ENCODE results near the gene PDGFC.
"Not testable (repeated sequence)": the region's sequence is repeated elsewhere in the genome, so short reads cannot be mapped to it uniquely, and the experiment has no call there.

The PDGFC gene

GRCh38 chr4:156866088-156866487 lies 105.5 kb downstream of the PDGFC start:
- H3K36me3 ChIP-seq (ENCODE audit: insufficient read depth, low read depth, low read length), result not testable (repeated sequence)

GRCh38 chr4:156865451-156865850 lies 106.1 kb downstream of the PDGFC start:
- no peaks in the 10 kb centered on the region for H3K4me1 ChIP-seq (ENCODE audit: insufficient read depth, low read length)
- no peak overlapping the region for H3K27ac ChIP-seq (ENCODE audit: low read length)
- H3K4me3 ChIP-seq (ENCODE audit: low read length), result no peak overlapping the region
- no peaks in the 10 kb centered on the region for H3K9me3 ChIP-seq (ENCODE audit: insufficient read depth, low read depth, low read length)
- no peaks in the 10 kb centered on the region for H3K27me3 ChIP-seq (ENCODE audit: insufficient read depth, low read length)
- no peak overlapping the region for H3K9ac ChIP-seq (ENCODE audit: low read depth, low read length)
- no peaks in the 10 kb centered on the region for H3K36me3 ChIP-seq (ENCODE audit: insufficient read depth, low read depth, low read length)

More at GRCh38 chr4:156866088-156866487, 105.5 kb downstream of the PDGFC start:
- not testable (repeated sequence) for H3K9me3 ChIP-seq (ENCODE audit: insufficient read depth, low read depth, low read length); H3K4me1 ChIP-seq (ENCODE audit: insufficient read depth, low read length); H3K9ac ChIP-seq (ENCODE audit: low read depth, low read length); H3K27me3 ChIP-seq (ENCODE audit: insufficient read depth, low read length); H3K27ac ChIP-seq (ENCODE audit: low read length); H3K4me3 ChIP-seq (ENCODE audit: low read length)

GRCh38 chr4:156858071-156858470 lies 113.5 kb downstream of the PDGFC start:
- H3K4me3 ChIP-seq (ENCODE audit: low read length), result no peak overlapping the region
- H3K27me3 ChIP-seq (ENCODE audit: insufficient read depth, low read length), result no peaks in the 10 kb centered on the region
- H3K9me3 ChIP-seq (ENCODE audit: insufficient read depth, low read depth, low read length), result no peaks in the 10 kb centered on the region
- H3K9ac ChIP-seq (ENCODE audit: low read depth, low read length), result no peak overlapping the region
- H3K36me3 ChIP-seq (ENCODE audit: insufficient read depth, low read depth, low read length), result no peaks in the 10 kb centered on the region
- H3K27ac ChIP-seq (ENCODE audit: low read length), result no peak overlapping the region
- no peaks in the 10 kb centered on the region for H3K4me1 ChIP-seq (ENCODE audit: insufficient read depth, low read length)

GRCh38 chr4:156838761-156839160 lies 132.8 kb downstream of the PDGFC start:
- no peak overlapping the region for H3K4me3 ChIP-seq (ENCODE audit: low read length)
- peaks cover 46% of the 10 kb centered on the region for H3K9me3 ChIP-seq (ENCODE audit: insufficient read depth, low read depth, low read length)
- no peaks in the 10 kb centered on the region for H3K27me3 ChIP-seq (ENCODE audit: insufficient read depth, low read length)
- no peaks in the 10 kb centered on the region for H3K4me1 ChIP-seq (ENCODE audit: insufficient read depth, low read length)
- no peak overlapping the region for H3K27ac ChIP-seq (ENCODE audit: low read length)
- H3K36me3 ChIP-seq (ENCODE audit: insufficient read depth, low read depth, low read length), result no peaks in the 10 kb centered on the region
- H3K9ac ChIP-seq (ENCODE audit: low read depth, low read length), result no peak overlapping the region

GRCh38 chr4:156837625-156838345 lies 133.8 kb downstream of the PDGFC start:
- Histone ChIP-seq H3K9ac (ENCODE audit: low read depth, low read length) (no peak overlapping the region), H3K4me1 (ENCODE audit: insufficient read depth, low read length) (no peaks in the 10 kb centered on the region), H3K27me3 (ENCODE audit: insufficient read depth, low read length) (no peaks in the 10 kb centered on the region), H3K27ac (ENCODE audit: low read length) (no peak overlapping the region), H3K36me3 (ENCODE audit: insufficient read depth, low read depth, low read length) (no peaks in the 10 kb centered on the region), H3K4me3 (ENCODE audit: low read length) (no peak overlapping the region), H3K9me3 (ENCODE audit: insufficient read depth, low read depth, low read length) (peaks cover 46% of the 10 kb centered on the region)

GRCh38 chr4:156832886-156833285 lies 138.7 kb downstream of the PDGFC start:
- Histone ChIP-seq H3K4me3 (ENCODE audit: low read length) (no peak overlapping the region), H3K27ac (ENCODE audit: low read length) (no peak overlapping the region), H3K27me3 (ENCODE audit: insufficient read depth, low read length) (no peaks in the 10 kb centered on the region), H3K4me1 (ENCODE audit: insufficient read depth, low read length) (no peaks in the 10 kb centered on the region), H3K9ac (ENCODE audit: low read depth, low read length) (no peak overlapping the region), H3K36me3 (ENCODE audit: insufficient read depth, low read depth, low read length) (no peaks in the 10 kb centered on the region), H3K9me3 (ENCODE audit: insufficient read depth, low read depth, low read length) (peaks cover 7% of the 10 kb centered on the region)

GRCh38 chr4:156830351-156830750 lies 141.2 kb downstream of the PDGFC start:
- Histone ChIP-seq H3K4me1 (ENCODE audit: insufficient read depth, low read length) (no peaks in the 10 kb centered on the region), H3K9me3 (ENCODE audit: insufficient read depth, low read depth, low read length) (no peaks in the 10 kb centered on the region), H3K9ac (ENCODE audit: low read depth, low read length) (no peak overlapping the region), H3K36me3 (ENCODE audit: insufficient read depth, low read depth, low read length) (no peaks in the 10 kb centered on the region), H3K27me3 (ENCODE audit: insufficient read depth, low read length) (no peaks in the 10 kb centered on the region), H3K27ac (ENCODE audit: low read length) (no peak overlapping the region), H3K4me3 (ENCODE audit: low read length) (no peak overlapping the region)

GRCh38 chr4:156829201-156829873 lies 142.3 kb downstream of the PDGFC start:
- Histone ChIP-seq H3K27ac (ENCODE audit: low read length) (no peak overlapping the region), H3K27me3 (ENCODE audit: insufficient read depth, low read length) (no peaks in the 10 kb centered on the region), H3K9ac (ENCODE audit: low read depth, low read length) (no peak overlapping the region), H3K9me3 (ENCODE audit: insufficient read depth, low read depth, low read length) (no peaks in the 10 kb centered on the region), H3K36me3 (ENCODE audit: insufficient read depth, low read depth, low read length) (no peaks in the 10 kb centered on the region), H3K4me3 (ENCODE audit: low read length) (no peak overlapping the region), H3K4me1 (ENCODE audit: insufficient read depth, low read length) (no peaks in the 10 kb centered on the region)

- no peaks in the 10 kb centered on the region for H3K9me3 ChIP-seq (ENCODE audit: insufficient read depth, low read depth, low read length)
- H3K27ac ChIP-seq (ENCODE audit: low read length), result no peak overlapping the region
- H3K36me3 ChIP-seq (ENCODE audit: insufficient read depth, low read depth, low read length), result no peaks in the 10 kb centered on the region
- no peaks in the 10 kb centered on the region for H3K4me1 ChIP-seq (ENCODE audit: insufficient read depth, low read length)
- H3K4me3 ChIP-seq (ENCODE audit: low read length), result no peak overlapping the region
- no peak overlapping the region for H3K9ac ChIP-seq (ENCODE audit: low read depth, low read length)
- H3K27me3 ChIP-seq (ENCODE audit: insufficient read depth, low read length), result no peaks in the 10 kb centered on the region
These were observed 144.1 kb downstream of the PDGFC start for GRCh38 chr4:156827519-156827918.

GRCh38 chr4:156825074-156825473 lies 146.5 kb downstream of the PDGFC start:
- H3K4me1 ChIP-seq (ENCODE audit: insufficient read depth, low read length), result no peaks in the 10 kb centered on the region
- no peak overlapping the region for H3K4me3 ChIP-seq (ENCODE audit: low read length)
- H3K27ac ChIP-seq (ENCODE audit: low read length), result no peak overlapping the region
- no peaks in the 10 kb centered on the region for H3K36me3 ChIP-seq (ENCODE audit: insufficient read depth, low read depth, low read length)
- no peaks in the 10 kb centered on the region for H3K9me3 ChIP-seq (ENCODE audit: insufficient read depth, low read depth, low read length)
- H3K9ac ChIP-seq (ENCODE audit: low read depth, low read length), result no peak overlapping the region
- no peaks in the 10 kb centered on the region for H3K27me3 ChIP-seq (ENCODE audit: insufficient read depth, low read length)

GRCh38 chr4:156824451-156825060 lies 147.0 kb downstream of the PDGFC start:
- no peak overlapping the region for H3K4me3 ChIP-seq (ENCODE audit: low read length)
- no peaks in the 10 kb centered on the region for H3K27me3 ChIP-seq (ENCODE audit: insufficient read depth, low read length)
- no peaks in the 10 kb centered on the region for H3K36me3 ChIP-seq (ENCODE audit: insufficient read depth, low read depth, low read length)
- H3K9ac ChIP-seq (ENCODE audit: low read depth, low read length), result no peak overlapping the region
- H3K9me3 ChIP-seq (ENCODE audit: insufficient read depth, low read depth, low read length), result no peaks in the 10 kb centered on the region
- no peak overlapping the region for H3K27ac ChIP-seq (ENCODE audit: low read length)
- H3K4me1 ChIP-seq (ENCODE audit: insufficient read depth, low read length), result no peaks in the 10 kb centered on the region

GRCh38 chr4:156820931-156821330 lies 150.7 kb downstream of the PDGFC start:
- no peaks in the 10 kb centered on the region for H3K9me3 ChIP-seq (ENCODE audit: insufficient read depth, low read depth, low read length)
- no peak overlapping the region for H3K4me3 ChIP-seq (ENCODE audit: low read length)
- H3K36me3 ChIP-seq (ENCODE audit: insufficient read depth, low read depth, low read length), result no peaks in the 10 kb centered on the region
- H3K27ac ChIP-seq (ENCODE audit: low read length), result no peak overlapping the region
- H3K4me1 ChIP-seq (ENCODE audit: insufficient read depth, low read length), result no peaks in the 10 kb centered on the region
- no peaks in the 10 kb centered on the region for H3K27me3 ChIP-seq (ENCODE audit: insufficient read depth, low read length)
- no peak overlapping the region for H3K9ac ChIP-seq (ENCODE audit: low read depth, low read length)

All from iPS-20b (cell line).